GM21447 (cell line): ENCODE results near the gene UBL5.
"Not testable (repeated sequence)": the region's sequence is repeated elsewhere in the genome, so short reads cannot be mapped to it uniquely, and the experiment has no call there.

Source experiments
- ATAC-seq: cut with Tn5 transposase; IDR thresholded peaks from one replicate; pipeline ENCODE4 v1.9.1; 2021; ENCODE audit not compliant: unreplicated experiment

Gene UBL5

GRCh38 chr19:9811139-9811538 lies 16.6 kb upstream of the UBL5 start:
- ATAC-seq, result no peak

GRCh38 chr19:9818175-9818733 lies 9.5 kb upstream of the UBL5 start:
- ATAC-seq, result peak; percentile 1

GRCh38 chr19:9818734-9819595 lies 8.8 kb upstream of the UBL5 start, which contains the start of gene FBXL12:
TSS of gene FBXL12 (minus strand) at chr19:9819079. CDS start at chr19:9818813, 266 bp downstream.
- peak; percentile 75 for ATAC-seq

GRCh38 chr19:9819596-9819909 lies 8.2 kb upstream of the UBL5 start:
- no peak for ATAC-seq

GRCh38 chr19:9820034-9820433 lies 7.7 kb upstream of the UBL5 start:
- ATAC-seq, result not testable (repeated sequence)

- ATAC-seq, result no peak
These were observed 3.9 kb upstream of the UBL5 start for GRCh38 chr19:9823816-9824215.

GRCh38 chr19:9828551-9829063 lies 889 bp downstream of the UBL5 start:
- ATAC-seq, result no peak

- no peak for ATAC-seq
These were observed 6.6 kb downstream of the UBL5 start for GRCh38 chr19:9834307-9834725.

- ATAC-seq, result peak; percentile 84
These were observed 7.2 kb downstream of the UBL5 start, which contains the start of gene PIN1 for GRCh38 chr19:9834726-9835506. TSS of gene PIN1 (plus strand) at chr19:9835318. CDS start at chr19:9835345, 27 bp downstream.

- peak; percentile 3 for ATAC-seq
These were observed 7.8 kb downstream of the UBL5 start for GRCh38 chr19:9835507-9835949.

GRCh38 chr19:9836021-9836420 lies 8.3 kb downstream of the UBL5 start:
- ATAC-seq, result no peak

GRCh38 chr19:9838324-9838723 lies 10.6 kb downstream of the UBL5 start:
- ATAC-seq, result no peak

GRCh38 chr19:9839415-9839814 lies 11.7 kb downstream of the UBL5 start:
- ATAC-seq, result no peak

GRCh38 chr19:9842834-9843625 lies 15.3 kb downstream of the UBL5 start:
- ATAC-seq, result no peak

GRCh38 chr19:9843626-9844273 lies 16.0 kb downstream of the UBL5 start:
- ATAC-seq, result not testable (repeated sequence)

GRCh38 chr19:9847087-9847671 lies 19.5 kb downstream of the UBL5 start:
- no peak for ATAC-seq

GRCh38 chr19:9848060-9848459 lies 20.3 kb downstream of the UBL5 start:
- no peak for ATAC-seq

- ATAC-seq, result no peak
These were observed 21.0 kb downstream of the UBL5 start for GRCh38 chr19:9848762-9849161.

GRCh38 chr19:9849791-9850190 lies 22.1 kb downstream of the UBL5 start:
- ATAC-seq, result no peak
